HG03039 (cell line): ENCODE data around the gene GJA9.

Source experiments
- ATAC-seq: cut with Tn5 transposase; IDR thresholded peaks from one replicate; pipeline ENCODE4 v1.9.1; 2021; ENCODE audit warnings: mild to moderate bottlenecking, moderate library complexity; ENCODE audit not compliant: unreplicated experiment

GJA9 gene

DNA sequence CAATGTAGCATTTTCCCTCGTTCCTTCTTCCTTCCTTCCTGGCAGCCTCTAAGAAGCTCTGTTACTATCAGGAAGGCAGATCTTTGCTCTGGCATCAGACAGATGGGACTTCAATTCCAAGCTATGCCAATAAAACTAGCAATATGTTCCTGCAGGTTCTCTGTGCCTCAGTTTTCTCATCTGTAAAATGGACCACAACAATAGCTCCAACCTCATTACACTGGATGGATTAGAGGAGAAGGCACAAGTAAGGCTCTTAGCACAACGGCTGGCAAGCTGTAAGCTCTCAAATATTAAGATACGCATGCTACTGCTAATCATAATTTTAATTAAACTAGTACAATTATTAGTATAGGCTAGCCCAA is 49.0 kb downstream of the GJA9 start:
- no peak for ATAC-seq

DNA sequence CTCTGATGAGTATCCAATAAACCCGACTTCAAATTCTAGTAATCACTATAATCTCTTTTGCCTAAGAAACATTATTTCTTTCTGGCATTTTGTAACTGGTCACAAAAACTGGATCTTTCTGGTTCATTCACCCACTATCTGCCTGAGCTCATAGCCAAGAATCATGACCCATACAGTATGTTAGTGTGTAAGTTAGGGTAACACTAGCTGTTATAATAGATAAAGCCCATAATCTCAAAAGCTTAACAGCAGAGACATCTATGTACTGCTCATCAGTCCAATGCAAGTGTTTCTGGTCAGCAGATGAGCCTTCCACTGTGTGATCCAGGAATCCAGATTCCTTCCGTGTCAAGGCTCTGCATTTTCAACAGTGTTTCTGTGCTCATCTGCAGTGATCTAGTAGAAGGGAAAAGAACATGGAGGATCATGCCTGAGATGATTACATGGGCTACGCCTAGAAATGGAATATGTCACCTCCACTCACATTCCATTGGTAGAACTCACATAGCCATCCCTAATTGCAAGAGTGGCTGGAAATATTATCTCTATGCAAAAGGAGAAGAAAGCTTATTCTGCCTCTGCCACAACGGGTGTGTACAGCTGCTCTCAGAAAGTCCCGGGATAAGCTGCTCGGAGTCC is 49.5 kb downstream of the GJA9 start:
- ATAC-seq: no peak

GRCh38 chr1:38829368-38829767 is 52.0 kb downstream of the GJA9 start:
- ATAC-seq: no peak

DNA sequence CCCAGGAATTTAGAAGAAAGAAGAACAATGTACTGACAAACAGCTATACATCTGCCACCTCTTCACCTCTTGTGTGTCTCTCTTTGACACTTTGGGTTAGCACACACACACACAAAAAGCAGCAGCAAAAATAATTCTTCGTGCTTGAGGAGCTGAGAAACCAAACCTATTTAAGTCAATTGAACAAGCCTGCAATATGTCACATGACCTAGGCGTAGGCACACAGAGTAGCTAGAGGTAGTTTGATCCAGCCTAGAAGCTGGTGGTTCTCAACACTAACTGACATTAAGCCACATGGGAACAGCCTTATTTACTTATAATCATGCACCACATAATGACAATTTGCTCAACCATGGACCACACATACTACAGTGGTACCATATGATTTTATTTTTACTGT is 54.1 kb downstream of the GJA9 start:
- ATAC-seq: no peak

- ATAC-seq: no peak
These were observed 54.5 kb downstream of the GJA9 start for GRCh38 chr1:38826886-38827285.

DNA sequence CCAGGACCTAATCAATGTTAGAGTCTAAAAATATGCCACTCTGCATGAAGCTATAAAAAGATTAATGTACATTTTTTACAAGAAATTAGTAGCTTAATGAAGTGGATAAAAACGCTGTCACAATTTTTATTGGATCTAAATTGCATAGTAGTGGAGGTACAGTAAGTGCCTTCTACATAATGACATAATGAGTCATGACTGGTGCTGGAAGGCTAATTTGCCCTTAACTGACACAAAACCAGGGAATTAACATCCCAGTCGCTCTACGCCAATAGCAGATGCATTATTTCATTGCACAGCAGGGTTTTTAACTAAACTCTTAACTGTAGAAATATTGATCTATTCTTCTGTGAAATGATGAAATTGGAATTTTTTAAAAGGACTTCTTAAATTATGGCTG is 55.1 kb downstream of the GJA9 start:
- ATAC-seq: no peak
